ENCODE data around the gene RBM6. TPM values are rescaled to one million over a fixed set of nuclear protein-coding genes. Genes with fewer than 3 reads are reported as not detected.
A peak's percentile ranks its signal among the peaks of the same experiment; 100 is the strongest.

The RBM6 gene
- polyA plus RNA-seq, 1 of the 3 experiments (the other 2 are of a cell fraction), result 67.4 TPM

DNA sequence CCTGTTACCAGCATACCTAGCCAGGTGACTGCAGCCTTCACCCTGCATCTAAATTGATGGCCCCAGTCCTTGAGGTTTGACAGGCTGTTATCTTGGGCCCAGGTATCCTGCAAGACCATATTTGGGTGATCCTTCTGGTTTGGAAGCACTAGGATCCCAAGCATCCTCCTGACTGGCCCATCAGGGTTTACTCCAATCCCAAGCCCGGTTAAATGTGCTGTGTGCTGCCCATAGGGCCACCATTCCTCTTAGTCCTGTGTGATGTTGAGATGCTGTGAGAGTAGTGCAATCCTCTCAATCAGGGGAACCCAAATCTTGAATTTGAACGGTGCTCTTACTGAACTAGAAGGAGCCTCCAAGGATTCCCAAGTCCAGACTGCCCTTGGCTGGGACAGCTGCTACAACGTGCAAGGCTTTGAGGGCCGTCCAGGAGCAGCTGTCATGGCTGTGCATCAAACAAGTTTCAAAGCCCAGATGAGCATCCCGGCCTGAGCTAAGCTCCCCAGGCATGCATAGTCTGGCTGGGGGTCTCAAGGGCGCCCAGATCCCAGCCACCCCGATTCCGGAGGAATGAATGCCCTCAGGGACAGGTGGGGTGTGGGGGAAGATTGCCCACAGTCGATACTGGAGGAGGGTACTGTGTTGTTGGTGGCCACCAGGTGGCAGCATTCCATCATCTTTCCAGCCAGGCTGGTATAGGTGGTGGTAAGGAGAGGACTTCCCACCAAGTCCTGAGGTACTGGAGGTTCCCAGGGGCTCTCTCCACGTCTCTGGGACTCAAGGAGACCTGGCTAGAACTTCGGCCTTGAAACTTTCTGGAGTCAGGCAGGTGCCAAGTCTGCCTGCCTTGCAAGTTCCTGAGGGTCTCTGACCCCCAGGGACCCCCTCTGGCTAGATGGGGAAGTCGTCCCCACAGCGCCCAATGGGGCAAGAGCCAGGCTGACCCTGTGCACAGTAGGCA is 181.4 kb downstream of the RBM6 start:
- peak; percentile 89 for DNase-seq
- Histone ChIP-seq H3F3A (replicated peaks; ENCODE audit: insufficient read depth) (peaks cover 37% of the 10 kb centered on the region), H3K9me2 (no peaks in the 10 kb centered on the region), H2AFZ (ENCODE audit: low read depth) (no peak overlapping the region), H3K4me2 (no peak overlapping the region), H3K4me3 (ENCODE audit: low read depth in 2 of 2, low read length in 1 of 2) (no peak overlapping the region), H3K79me2 (ENCODE audit: insufficient read depth) (no peaks in the 10 kb centered on the region), H4K20me1 (ENCODE audit: insufficient read depth) (peaks cover 16% of the 10 kb centered on the region; the same call in 1 of the 2 replicates), H3K9me3 (no peaks in the 10 kb centered on the region), H3K36me3 (replicated peaks in 1 of 2; ENCODE audit: control insufficient read depth in 1 of 2, insufficient read depth in 2 of 2, low read length in 1 of 2) (peaks cover 14 to 38% of the 10 kb centered on the region in 2 experiments), H3K27me3 (ENCODE audit: insufficient read depth) (no peaks in the 10 kb centered on the region), H3K9ac (no peak overlapping the region), H3K27ac (ENCODE audit: low read depth in 2 of 2, low read length in 1 of 2) (no peak overlapping the region), H3K4me1 (ENCODE audit: control insufficient read depth in 1 of 2, insufficient read depth in 2 of 2, low read depth in 1 of 2, low read length in 1 of 2) (peaks cover 13 to 48% of the 10 kb centered on the region in 2 experiments)
- ChIA-PET POLR2A (interaction anchor here (1.5 to 3.8 kb wide), 5 partner anchors 16 to 72 kb away, joined by 4 to 21 read pairs (median 11); partner anchors contain the start of gene GNAT1), CTCF (interaction anchor here (0.6 to 28.1 kb wide), 46 partner anchors 9 to 319 kb away, joined by 3 to 684 read pairs (median 5); partner anchors contain the start of genes GNAT1, INKA1, LSMEM2 and RBM5)
- WGBS (ENCODE audit: low lambda C conversion rate), result 11% methylated on average over 10 of the region's 13 CpGs
- TF ChIP-seq, protein P1, sequence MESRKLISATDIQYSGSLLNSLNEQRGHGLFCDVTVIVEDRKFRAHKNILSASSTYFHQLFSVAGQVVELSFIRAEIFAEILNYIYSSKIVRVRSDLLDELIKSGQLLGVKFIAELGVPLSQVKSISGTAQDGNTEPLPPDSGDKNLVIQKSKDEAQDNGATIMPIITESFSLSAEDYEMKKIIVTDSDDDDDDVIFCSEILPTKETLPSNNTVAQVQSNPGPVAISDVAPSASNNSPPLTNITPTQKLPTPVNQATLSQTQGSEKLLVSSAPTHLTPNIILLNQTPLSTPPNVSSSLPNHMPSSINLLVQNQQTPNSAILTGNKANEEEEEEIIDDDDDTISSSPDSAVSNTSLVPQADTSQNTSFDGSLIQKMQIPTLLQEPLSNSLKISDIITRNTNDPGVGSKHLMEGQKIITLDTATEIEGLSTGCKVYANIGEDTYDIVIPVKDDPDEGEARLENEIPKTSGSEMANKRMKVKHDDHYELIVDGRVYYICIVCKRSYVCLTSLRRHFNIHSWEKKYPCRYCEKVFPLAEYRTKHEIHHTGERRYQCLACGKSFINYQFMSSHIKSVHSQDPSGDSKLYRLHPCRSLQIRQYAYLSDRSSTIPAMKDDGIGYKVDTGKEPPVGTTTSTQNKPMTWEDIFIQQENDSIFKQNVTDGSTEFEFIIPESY (IDR thresholded peaks at IDR 0.05; ENCODE audit: borderline replicate concordance, low read depth), result no peak
- TF ChIP-seq, protein P2, sequence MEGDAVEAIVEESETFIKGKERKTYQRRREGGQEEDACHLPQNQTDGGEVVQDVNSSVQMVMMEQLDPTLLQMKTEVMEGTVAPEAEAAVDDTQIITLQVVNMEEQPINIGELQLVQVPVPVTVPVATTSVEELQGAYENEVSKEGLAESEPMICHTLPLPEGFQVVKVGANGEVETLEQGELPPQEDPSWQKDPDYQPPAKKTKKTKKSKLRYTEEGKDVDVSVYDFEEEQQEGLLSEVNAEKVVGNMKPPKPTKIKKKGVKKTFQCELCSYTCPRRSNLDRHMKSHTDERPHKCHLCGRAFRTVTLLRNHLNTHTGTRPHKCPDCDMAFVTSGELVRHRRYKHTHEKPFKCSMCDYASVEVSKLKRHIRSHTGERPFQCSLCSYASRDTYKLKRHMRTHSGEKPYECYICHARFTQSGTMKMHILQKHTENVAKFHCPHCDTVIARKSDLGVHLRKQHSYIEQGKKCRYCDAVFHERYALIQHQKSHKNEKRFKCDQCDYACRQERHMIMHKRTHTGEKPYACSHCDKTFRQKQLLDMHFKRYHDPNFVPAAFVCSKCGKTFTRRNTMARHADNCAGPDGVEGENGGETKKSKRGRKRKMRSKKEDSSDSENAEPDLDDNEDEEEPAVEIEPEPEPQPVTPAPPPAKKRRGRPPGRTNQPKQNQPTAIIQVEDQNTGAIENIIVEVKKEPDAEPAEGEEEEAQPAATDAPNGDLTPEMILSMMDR (IDR thresholded peaks at IDR 0.05), result peak; percentile 83
- TF ChIP-seq NFIC (IDR thresholded peaks at IDR 0.05; ENCODE audit: borderline replicate concordance), result no peak
- TF ChIP-seq FOXM1 (IDR thresholded peaks at IDR 0.05; ENCODE audit: low read depth), result no peak
- TF ChIP-seq TEAD4 (IDR thresholded peaks at IDR 0.05; ENCODE audit: borderline replicate concordance, insufficient read depth), result no peak
- TF ChIP-seq EP300 (IDR thresholded peaks at IDR 0.05; ENCODE audit: borderline replicate concordance in 1 of 2, low read depth in 1 of 2, low read length in 1 of 2), result no peak
- TF ChIP-seq ELF1 (IDR thresholded peaks at IDR 0.05), result no peak
- TF ChIP-seq RFX5 (IDR thresholded peaks at IDR 0.05; ENCODE audit: low read length), result no peak
- TF ChIP-seq EZH2phosphoT487 (IDR thresholded peaks at IDR 0.05; ENCODE audit: borderline replicate concordance, low read depth), result no peak
- TF ChIP-seq, protein P3, sequence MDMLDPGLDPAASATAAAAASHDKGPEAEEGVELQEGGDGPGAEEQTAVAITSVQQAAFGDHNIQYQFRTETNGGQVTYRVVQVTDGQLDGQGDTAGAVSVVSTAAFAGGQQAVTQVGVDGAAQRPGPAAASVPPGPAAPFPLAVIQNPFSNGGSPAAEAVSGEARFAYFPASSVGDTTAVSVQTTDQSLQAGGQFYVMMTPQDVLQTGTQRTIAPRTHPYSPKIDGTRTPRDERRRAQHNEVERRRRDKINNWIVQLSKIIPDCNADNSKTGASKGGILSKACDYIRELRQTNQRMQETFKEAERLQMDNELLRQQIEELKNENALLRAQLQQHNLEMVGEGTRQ (IDR thresholded peaks at IDR 0.05; ENCODE audit: borderline replicate concordance, low read depth, low read length), result no peak
- TF ChIP-seq, protein P4, sequence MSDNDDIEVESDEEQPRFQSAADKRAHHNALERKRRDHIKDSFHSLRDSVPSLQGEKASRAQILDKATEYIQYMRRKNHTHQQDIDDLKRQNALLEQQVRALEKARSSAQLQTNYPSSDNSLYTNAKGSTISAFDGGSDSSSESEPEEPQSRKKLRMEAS (IDR thresholded peaks at IDR 0.05; ENCODE audit: low read depth), result no peak
- no peak; the same call in 1 of the 2 replicates for TF ChIP-seq JUND (IDR thresholded peaks at IDR 0.05)
- TF ChIP-seq NRF1 (IDR thresholded peaks at IDR 0.05; ENCODE audit: low read depth, low read length), result no peak
- peak; percentile 99 for TF ChIP-seq SMC3 (IDR thresholded peaks at IDR 0.05; ENCODE audit: low read depth, low read length)
- TF ChIP-seq, protein P5, sequence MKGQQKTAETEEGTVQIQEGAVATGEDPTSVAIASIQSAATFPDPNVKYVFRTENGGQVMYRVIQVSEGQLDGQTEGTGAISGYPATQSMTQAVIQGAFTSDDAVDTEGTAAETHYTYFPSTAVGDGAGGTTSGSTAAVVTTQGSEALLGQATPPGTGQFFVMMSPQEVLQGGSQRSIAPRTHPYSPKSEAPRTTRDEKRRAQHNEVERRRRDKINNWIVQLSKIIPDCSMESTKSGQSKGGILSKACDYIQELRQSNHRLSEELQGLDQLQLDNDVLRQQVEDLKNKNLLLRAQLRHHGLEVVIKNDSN (IDR thresholded peaks at IDR 0.05; ENCODE audit: borderline replicate concordance, low read depth), result no peak
- TF ChIP-seq CHD2 (IDR thresholded peaks at IDR 0.05; ENCODE audit: low read length, partially characterized antibody), result peak; percentile 56
- no peak for TF ChIP-seq TCF12 (IDR thresholded peaks at IDR 0.05)
- TF ChIP-seq, protein P6, sequence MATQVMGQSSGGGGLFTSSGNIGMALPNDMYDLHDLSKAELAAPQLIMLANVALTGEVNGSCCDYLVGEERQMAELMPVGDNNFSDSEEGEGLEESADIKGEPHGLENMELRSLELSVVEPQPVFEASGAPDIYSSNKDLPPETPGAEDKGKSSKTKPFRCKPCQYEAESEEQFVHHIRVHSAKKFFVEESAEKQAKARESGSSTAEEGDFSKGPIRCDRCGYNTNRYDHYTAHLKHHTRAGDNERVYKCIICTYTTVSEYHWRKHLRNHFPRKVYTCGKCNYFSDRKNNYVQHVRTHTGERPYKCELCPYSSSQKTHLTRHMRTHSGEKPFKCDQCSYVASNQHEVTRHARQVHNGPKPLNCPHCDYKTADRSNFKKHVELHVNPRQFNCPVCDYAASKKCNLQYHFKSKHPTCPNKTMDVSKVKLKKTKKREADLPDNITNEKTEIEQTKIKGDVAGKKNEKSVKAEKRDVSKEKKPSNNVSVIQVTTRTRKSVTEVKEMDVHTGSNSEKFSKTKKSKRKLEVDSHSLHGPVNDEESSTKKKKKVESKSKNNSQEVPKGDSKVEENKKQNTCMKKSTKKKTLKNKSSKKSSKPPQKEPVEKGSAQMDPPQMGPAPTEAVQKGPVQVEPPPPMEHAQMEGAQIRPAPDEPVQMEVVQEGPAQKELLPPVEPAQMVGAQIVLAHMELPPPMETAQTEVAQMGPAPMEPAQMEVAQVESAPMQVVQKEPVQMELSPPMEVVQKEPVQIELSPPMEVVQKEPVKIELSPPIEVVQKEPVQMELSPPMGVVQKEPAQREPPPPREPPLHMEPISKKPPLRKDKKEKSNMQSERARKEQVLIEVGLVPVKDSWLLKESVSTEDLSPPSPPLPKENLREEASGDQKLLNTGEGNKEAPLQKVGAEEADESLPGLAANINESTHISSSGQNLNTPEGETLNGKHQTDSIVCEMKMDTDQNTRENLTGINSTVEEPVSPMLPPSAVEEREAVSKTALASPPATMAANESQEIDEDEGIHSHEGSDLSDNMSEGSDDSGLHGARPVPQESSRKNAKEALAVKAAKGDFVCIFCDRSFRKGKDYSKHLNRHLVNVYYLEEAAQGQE (IDR thresholded peaks at IDR 0.05; ENCODE audit: low read depth, low read length), result no peak
- no peak for TF ChIP-seq RXRA (IDR thresholded peaks at IDR 0.05; ENCODE audit: borderline replicate concordance, low read depth)
- TF ChIP-seq TAF1 (IDR thresholded peaks at IDR 0.05; ENCODE audit: borderline replicate concordance, low read depth, low read length), result peak; percentile 30; the same call in 1 of the 2 replicates
- no peak for TF ChIP-seq GABPA (IDR thresholded peaks at IDR 0.05; ENCODE audit: low read depth)
- TF ChIP-seq FOSL2 (IDR thresholded peaks at IDR 0.05; ENCODE audit: borderline replicate concordance, low read depth), result no peak
